BJ (cell line): ENCODE results near the gene MYL12B. TPM values are rescaled to one million over a fixed set of nuclear protein-coding genes. Genes with fewer than 3 reads are reported as not detected.

ENCODE experiments used
- CTCF ChIA-PET: fragments of 350-600 bp; formaldehyde crosslinking; extraction: SDS; loops from one replicate; lab custom pipeline; 2021; ENCODE audit warnings: antibody characterized with exemption, inconsistent platforms; lab: Yijun Ruan, JAX
- POLR2A ChIA-PET: fragments of 300-600 bp; sonication (Branson Sonifier 250); formaldehyde crosslinking; extraction: SDS; loops from one replicate; lab custom pipeline; 2021; ENCODE audit warnings: antibody characterized with exemption; lab: Charles Lee
- DNase-seq: peaks from one replicate; pipeline ENCODE4 v3.0.0-alpha.2; 2011; ENCODE audit warnings: low read depth
- H3K27me3 ChIP-seq: 2 replicates; pipeline ENCODE4 v1.6.0; 2011; ENCODE audit warnings: low read length; ENCODE audit not compliant: control insufficient read depth, insufficient read depth
- H3K36me3 ChIP-seq: 2 replicates; pipeline ENCODE4 v1.5.1; 2011; ENCODE audit warnings: low read length; ENCODE audit not compliant: control insufficient read depth, insufficient read depth
- H3K4me3 ChIP-seq: 2 replicates; pipeline ENCODE4 v1.5.1; 2011; ENCODE audit warnings: low read depth, mild to moderate bottlenecking, control low read depth, low read length
- CTCF ChIP-seq: IDR thresholded peaks from 2 replicates; pipeline ENCODE4 v1.5.1; 2011; ENCODE audit warnings: low read depth, mild to moderate bottlenecking, control low read depth, inconsistent platforms, low read length, moderate library complexity; ENCODE audit not compliant: insufficient read depth
- polyA plus RNA-seq: library from polyadenylated mRNA; depleted of rRNA; stranded (reverse); fragments of >200 nt; gene quantifications from 2 replicates; pipeline ENCODE4 v1.2.3, GENCODE V29; 2011

MYL12B gene
- polyA plus RNA-seq, 1 experiment, result 778 TPM

GRCh38 chr18:3251249-3251962 lies 10.5 kb upstream of the MYL12B start:
- CTCF ChIA-PET, result interaction anchor here (1.1 to 1.9 kb wide), 3 partner anchors 9 to 415 kb away, joined by 3 to 9 read pairs (median 3); no protein-coding TSS in a partner anchor
- H3K27me3 ChIP-seq, result no peaks in the 10 kb centered on the region
- DNase-seq, result no peak
- POLR2A ChIA-PET, result interaction anchor here (0.5 to 1.2 kb wide), 5 partner anchors 10 to 438 kb away, joined by 4 to 21 read pairs (median 4); no protein-coding TSS in a partner anchor
- H3K36me3 ChIP-seq, result peaks cover 4% of the 10 kb centered on the region
- H3K4me3 ChIP-seq, result no peak overlapping the region
- no peak for TF ChIP-seq CTCF

- no peaks in the 10 kb centered on the region for H3K27me3 ChIP-seq
- no peak for TF ChIP-seq CTCF
- CTCF ChIA-PET, result interaction anchor here (1.4 to 1.9 kb wide), 2 partner anchors 9 to 414 kb away, joined by 3 to 9 read pairs; no protein-coding TSS in a partner anchor
- H3K36me3 ChIP-seq, result peaks cover 4% of the 10 kb centered on the region
- POLR2A ChIA-PET, result interaction anchor here (0.5 to 1.2 kb wide), 4 partner anchors 9 to 354 kb away, joined by 4 to 5 read pairs (median 4); no protein-coding TSS in a partner anchor
- no peak for DNase-seq
- H3K4me3 ChIP-seq, result no peak overlapping the region
Observed at GRCh38 chr18:3251963-3252277, 10.0 kb upstream of the MYL12B start.

GRCh38 chr18:3252843-3253242 lies 9.1 kb upstream of the MYL12B start:
- peaks cover 5% of the 10 kb centered on the region for H3K36me3 ChIP-seq
- no peak overlapping the region for H3K4me3 ChIP-seq
- TF ChIP-seq CTCF, result no peak
- ChIA-PET POLR2A (interaction anchor here (1.2 kb wide), 1 partner anchor 201 kb away, joined by 4 read pairs; no protein-coding TSS in a partner anchor), CTCF (interaction anchor here (1.4 kb wide), 1 partner anchor 413 kb away, joined by 4 read pairs; no protein-coding TSS in a partner anchor)
- no peak for DNase-seq
- no peaks in the 10 kb centered on the region for H3K27me3 ChIP-seq

GRCh38 chr18:3254725-3255124 lies 7.2 kb upstream of the MYL12B start:
- CTCF ChIA-PET, result interaction anchor here (0.7 to 1.5 kb wide), 2 partner anchors 9 to 412 kb away, joined by 3 to 7 read pairs; no protein-coding TSS in a partner anchor
- POLR2A ChIA-PET, result no interaction called here
- H3K4me3 ChIP-seq, result no peak overlapping the region
- H3K36me3 ChIP-seq, result peaks cover 11% of the 10 kb centered on the region
- TF ChIP-seq CTCF, result no peak
- H3K27me3 ChIP-seq, result no peaks in the 10 kb centered on the region
- no peak for DNase-seq

- Histone ChIP-seq H3K4me3 (no peak overlapping the region), H3K36me3 (peaks cover 11% of the 10 kb centered on the region), H3K27me3 (no peaks in the 10 kb centered on the region)
- ChIA-PET CTCF (interaction anchor here (0.7 to 1.5 kb wide), 2 partner anchors 10 to 411 kb away, joined by 3 to 7 read pairs; no protein-coding TSS in a partner anchor), POLR2A (interaction anchor here (0.6 kb wide), 1 partner anchor 380 kb away, joined by 3 read pairs; no protein-coding TSS in a partner anchor)
- TF ChIP-seq CTCF, result no peak
- no peak for DNase-seq
Observed at GRCh38 chr18:3255611-3256165, 6.2 kb upstream of the MYL12B start.
